GM23338 (cell line): ENCODE measurements around the gene CAVIN2. TPM values are rescaled to one million over a fixed set of nuclear protein-coding genes. Genes with fewer than 3 reads are reported as not detected.

Source experiments
- ATAC-seq: fragments of 200-7000 bp; cut with Tn5 transposase; 3 replicates; pipeline ENCODE4 v1.9.1; 2020
- DNase-seq: peaks from one replicate; pipeline ENCODE4 v3.0.0-alpha.2; 2015; ENCODE audit warnings: low spot score
- H2AFZ ChIP-seq: fragments of 200-600 bp; sonication (generic); 2 replicates; pipeline ENCODE4 v1.8.0; 2016; ENCODE audit warnings: antibody characterized with exemption, mild to moderate bottlenecking, moderate library complexity
- H3F3A ChIP-seq: fragments of 200-600 bp; sonication (generic); replicated peaks from 2 replicates; pipeline ENCODE4 v1.8.0; 2017; ENCODE audit warnings: antibody characterized with exemption, mixed run types, low read depth
- H3K27ac ChIP-seq: fragments of 200-600 bp; sonication (generic); 2 replicates; pipeline ENCODE4 v1.6.1; 2016; ENCODE audit warnings: low read depth
- H3K27me3 ChIP-seq: fragments of 200-600 bp; sonication (generic); 2 replicates; pipeline ENCODE4 v1.8.0; 2016; ENCODE audit warnings: mild to moderate bottlenecking, mixed run types, moderate library complexity; ENCODE audit not compliant: insufficient read depth
- H3K36me3 ChIP-seq: fragments of 200-600 bp; sonication (generic); 2 replicates; pipeline ENCODE4 v1.8.0; 2016; ENCODE audit warnings: mild to moderate bottlenecking; ENCODE audit not compliant: insufficient read depth
- H3K4me1 ChIP-seq: fragments of 200-600 bp; sonication (generic); 2 replicates; pipeline ENCODE4 v1.8.0; 2016; ENCODE audit warnings: mild to moderate bottlenecking, moderate library complexity; ENCODE audit not compliant: insufficient read depth
- H3K4me2 ChIP-seq: fragments of 200-600 bp; sonication (generic); 2 replicates; pipeline ENCODE4 v1.7.1; 2017; ENCODE audit warnings: mixed run types
- H3K4me3 ChIP-seq: fragments of 200-600 bp; sonication (generic); 2 replicates; pipeline ENCODE4 v1.6.1; 2016; ENCODE audit warnings: mixed run types
- H3K79me2 ChIP-seq: fragments of 200-600 bp; sonication (generic); replicated peaks from 2 replicates; pipeline ENCODE4 v1.8.0; 2017; ENCODE audit warnings: mild to moderate bottlenecking; ENCODE audit not compliant: insufficient read depth
- H3K9me2 ChIP-seq: fragments of 200-600 bp; sonication (generic); 2 replicates; pipeline ENCODE4 v1.8.0; 2017; ENCODE audit not compliant: insufficient read depth
- H4K20me1 ChIP-seq: fragments of 200-600 bp; sonication (generic); replicated peaks from 2 replicates; pipeline ENCODE4 v1.8.0; 2017; ENCODE audit warnings: mild to moderate bottlenecking; ENCODE audit not compliant: insufficient read depth
- H3K27ac Mint-ChIP-seq: 2 replicates; pipeline ENCODE4 v1.8.0; 2020; ENCODE audit warnings: inconsistent platforms, mild to moderate bottlenecking, moderate library complexity, mixed read lengths
- H3K27me3 Mint-ChIP-seq: 3 replicates; pipeline ENCODE4 v1.8.0; 2022; ENCODE audit warnings: low read depth, mild to moderate bottlenecking, moderate library complexity, mixed read lengths, inconsistent platforms; ENCODE audit not compliant: insufficient read depth, poor library complexity
- H3K36me3 Mint-ChIP-seq: 3 replicates; pipeline ENCODE4 v1.8.0; 2021; ENCODE audit warnings: low read depth, mild to moderate bottlenecking, inconsistent platforms, moderate library complexity, mixed read lengths
- H3K4me1 Mint-ChIP-seq: 3 replicates; pipeline ENCODE4 v1.8.0; 2020; ENCODE audit warnings: mild to moderate bottlenecking, inconsistent platforms, mixed read lengths
- H3K4me3 Mint-ChIP-seq: 3 replicates; pipeline ENCODE4 v1.8.0; 2021; ENCODE audit warnings: moderate library complexity, mild to moderate bottlenecking, inconsistent platforms, mixed read lengths
- H3K9me3 Mint-ChIP-seq: 3 replicates; pipeline ENCODE4 v1.8.0; 2020; ENCODE audit warnings: moderate library complexity, mild to moderate bottlenecking, inconsistent platforms, mixed read lengths
- CTCF ChIP-seq, 2 experiments: fragments of 200-600 bp in 1 of 2; sonication (generic) in 1 of 2; conservative IDR thresholded peaks; 2 replicates each; pipeline versions ENCODE4 v1.5.1 to v1.6.1; 2016 to 2017; ENCODE audit warnings: antibody characterized with exemption in 2 of 2, low read depth in 2 of 2, mild to moderate bottlenecking in 2 of 2, moderate library complexity in 1 of 2
- EZH2 ChIP-seq: fragments of 200-600 bp; sonication (generic); IDR thresholded peaks from one replicate; pipeline ENCODE4 v1.8.0; 2017; ENCODE audit warnings: antibody characterized with exemption, mild to moderate bottlenecking, low read depth; ENCODE audit not compliant: unreplicated experiment
- JUNB ChIP-seq: IDR thresholded peaks from one replicate; pipeline ENCODE4 v1.6.1; 2016; ENCODE audit warnings: antibody characterized with exemption; ENCODE audit not compliant: unreplicated experiment
- POLR2AphosphoS5 ChIP-seq: IDR thresholded peaks from 2 replicates; pipeline ENCODE4 v1.6.1; 2016; ENCODE audit warnings: antibody characterized with exemption, low read depth
- REST ChIP-seq: IDR thresholded peaks from one replicate; pipeline ENCODE4 v1.6.1; 2018; ENCODE audit warnings: antibody characterized with exemption; ENCODE audit not compliant: unreplicated experiment
- polyA plus RNA-seq: library from polyadenylated mRNA; unstranded; fragments of >200 nt; fragmentation: Nextera tagmentation; extraction: Ambion mirVana; gene quantifications from 2 replicates; pipeline ENCODE4 v1.2.1, GENCODE V29; 2016
- total RNA-seq: library from RNA; depleted of rRNA; stranded (reverse); fragments of >200 nt; shearing (Covaris generic); gene quantifications from 2 replicates; pipeline ENCODE4 v1.2.3, GENCODE V29; 2014

Gene CAVIN2
- total and polyA plus RNA-seq, 2 experiments from 2014 or later = 0.07 to 0.15 TPM

DNA sequence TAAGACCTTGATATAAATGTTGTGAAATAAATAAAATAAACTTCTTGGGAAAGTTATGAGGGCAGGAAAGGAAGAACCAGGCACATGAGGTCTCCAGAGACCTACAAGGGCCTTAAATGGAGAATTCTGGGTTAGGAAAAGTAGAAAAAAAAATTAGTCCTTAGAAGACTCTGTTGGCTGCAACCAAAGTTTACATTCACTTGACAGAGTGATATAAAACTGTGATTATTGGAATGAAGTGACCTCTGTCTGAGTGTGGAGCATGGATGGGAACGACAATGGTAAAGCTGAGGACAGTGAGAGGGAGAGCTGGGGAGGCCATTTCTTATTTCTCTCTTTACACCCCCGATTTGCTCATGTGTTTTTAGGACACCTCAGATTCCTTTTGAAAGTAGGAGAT is 29.0 kb upstream of the CAVIN2 start:
- no peaks in the 10 kb centered on the region for H3K27me3 ChIP-seq
- DNase-seq (no peak), ATAC-seq (no peak)
- H4K20me1 ChIP-seq = no peaks in the 10 kb centered on the region
- TF ChIP-seq REST = no peak
- TF ChIP-seq CTCF (conservative IDR thresholded peaks at IDR 0.05; ENCODE audit: low read depth in 2 of 2) = no peak
- TF ChIP-seq POLR2AphosphoS5 = no peak
- TF ChIP-seq EZH2 = no peak
- TF ChIP-seq JUNB = no peak
- H3K27ac ChIP-seq = no peak overlapping the region
- no peak overlapping the region; the same call in 1 of the 2 replicates for H2AFZ ChIP-seq
- H3K4me2 ChIP-seq = no peak overlapping the region
- H3K36me3 ChIP-seq = no peaks in the 10 kb centered on the region
- Mint-ChIP-seq H3K9me3 (no peaks in the 10 kb centered on the region), H3K27me3 (no peaks in the 10 kb centered on the region), H3K36me3 (no peaks in the 10 kb centered on the region), H3K4me3 (no peak overlapping the region), H3K4me1 (no peaks in the 10 kb centered on the region; the same call in 2 of the 3 replicates), H3K27ac (no peak overlapping the region)
- H3K4me3 ChIP-seq = no peak overlapping the region
- no peaks in the 10 kb centered on the region; the same call in 1 of the 2 replicates for H3K4me1 ChIP-seq
- H3K9me2 ChIP-seq = no peaks in the 10 kb centered on the region
- no peaks in the 10 kb centered on the region for H3K79me2 ChIP-seq
- H3F3A ChIP-seq = no peaks in the 10 kb centered on the region

- no peaks in the 10 kb centered on the region for H3K36me3 ChIP-seq
- no peaks in the 10 kb centered on the region for H3F3A ChIP-seq
- H3K4me3 ChIP-seq = no peak overlapping the region
- H3K4me1 ChIP-seq = no peaks in the 10 kb centered on the region
- Mint-ChIP-seq H3K9me3 (no peaks in the 10 kb centered on the region), H3K27me3 (no peaks in the 10 kb centered on the region), H3K4me3 (no peak overlapping the region), H3K36me3 (no peaks in the 10 kb centered on the region), H3K27ac (no peak overlapping the region), H3K4me1 (peaks cover 25% of the 10 kb centered on the region)
- H3K27ac ChIP-seq = no peak overlapping the region
- H3K79me2 ChIP-seq = no peaks in the 10 kb centered on the region
- peak; percentile 53 for DNase-seq
- no peak for TF ChIP-seq POLR2AphosphoS5
- peak; percentile 52 to 58 for TF ChIP-seq CTCF (conservative IDR thresholded peaks at IDR 0.05; ENCODE audit: low read depth in 2 of 2)
- no peak for TF ChIP-seq EZH2
- no peaks in the 10 kb centered on the region for H3K27me3 ChIP-seq
- ATAC-seq = peak; percentile 30
- no peaks in the 10 kb centered on the region for H3K9me2 ChIP-seq
- no peak overlapping the region for H2AFZ ChIP-seq
- no peak overlapping the region for H3K4me2 ChIP-seq
- no peaks in the 10 kb centered on the region for H4K20me1 ChIP-seq
Measured at GRCh38 chr2:191870744-191871143, 23.9 kb upstream of the CAVIN2 start.
